IPS DF 6.9 (cell line): ENCODE measurements around the gene MPV17.
A peak's percentile ranks its signal among the peaks of the same experiment; 100 is the strongest.

Experiments used
- DNase-seq: peaks from one replicate; pipeline ENCODE4 v3.0.0-alpha.2; 2013; ENCODE audit warnings: low read depth, low spot score
- H3K27ac ChIP-seq: one replicate; pipeline ENCODE4 v1.5.1; 2013; ENCODE audit warnings: low read length, control low read depth
- H3K27me3 ChIP-seq: 2 replicates; pipeline ENCODE4 v1.6.1; 2013; ENCODE audit warnings: mild to moderate bottlenecking, low read length; ENCODE audit not compliant: control insufficient read depth, insufficient read depth
- H3K36me3 ChIP-seq: 2 replicates; pipeline ENCODE4 v1.6.1; 2013; ENCODE audit warnings: low read length; ENCODE audit not compliant: control insufficient read depth, insufficient read depth
- H3K4me1 ChIP-seq: 2 replicates; pipeline ENCODE4 v1.6.1; 2013; ENCODE audit warnings: low read length; ENCODE audit not compliant: control insufficient read depth, insufficient read depth
- H3K4me3 ChIP-seq: 2 replicates; pipeline ENCODE4 v1.5.1; 2013; ENCODE audit warnings: mild to moderate bottlenecking, low read length
- H3K9me3 ChIP-seq: 2 replicates; pipeline ENCODE4 v1.6.1; 2013; ENCODE audit warnings: low read length, inconsistent platforms; ENCODE audit not compliant: control insufficient read depth, insufficient read depth
- WGBS: extraction: QIAGEN DNeasy Blood & Tissue Kit; methylation state at CpG from one replicate; pipeline ENCODE4 v1.1.7; 2013; ENCODE audit warnings: mixed read lengths, missing lambda C conversion rate; ENCODE audit not compliant: insufficient read length, insufficient coverage; 5-methylcytosine and 5-hydroxymethylcytosine counted together

MPV17 gene, protein sequence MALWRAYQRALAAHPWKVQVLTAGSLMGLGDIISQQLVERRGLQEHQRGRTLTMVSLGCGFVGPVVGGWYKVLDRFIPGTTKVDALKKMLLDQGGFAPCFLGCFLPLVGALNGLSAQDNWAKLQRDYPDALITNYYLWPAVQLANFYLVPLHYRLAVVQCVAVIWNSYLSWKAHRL

DNA sequence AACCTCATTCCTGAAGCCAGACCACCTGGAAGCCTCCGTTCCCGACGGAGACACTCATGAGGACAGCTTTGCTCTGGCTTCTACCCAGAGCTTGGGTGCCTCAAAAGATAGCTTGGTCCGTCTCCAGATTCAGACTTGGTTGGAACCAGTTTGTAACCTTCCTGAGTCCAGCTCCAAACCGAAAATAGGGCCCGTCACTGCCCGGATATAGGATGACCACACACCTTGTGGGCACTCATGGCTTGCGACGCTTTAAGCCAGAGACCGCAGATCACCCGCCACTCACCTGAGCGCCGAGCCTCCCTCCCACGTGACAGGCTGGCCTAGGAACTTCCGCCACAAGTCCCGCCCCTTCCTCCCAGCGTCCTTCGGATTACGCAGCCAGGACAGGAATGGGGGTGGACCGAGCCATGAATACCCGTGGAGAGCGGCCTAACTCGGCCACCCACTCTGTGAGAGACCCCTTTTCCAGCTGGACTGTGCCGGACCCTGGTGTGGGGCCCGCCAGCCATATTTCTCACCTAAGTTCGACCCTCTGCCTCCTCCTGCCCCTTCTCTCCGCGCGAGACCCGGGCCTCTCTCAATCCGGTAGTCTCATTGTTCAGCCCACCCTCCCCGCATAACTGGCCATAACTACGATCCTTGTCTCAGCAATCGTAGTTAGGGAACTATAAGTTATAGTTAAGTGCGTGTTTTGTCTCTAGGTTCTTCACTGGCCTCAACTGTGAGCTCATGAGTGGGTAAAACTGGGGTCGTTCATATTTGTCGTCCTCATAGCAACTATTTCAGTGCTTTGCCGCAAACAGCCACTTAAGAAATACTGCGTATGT is at the start of gene MPV17:
TSS of gene MPV17 (minus strand) at position 332 of the 830 bp plus-strand sequence. CDS start 580 bp downstream, outside the sequence.
- Histone ChIP-seq H3K27me3 (no peaks in the 10 kb centered on the region), H3K9me3 (no peaks in the 10 kb centered on the region), H3K4me3 (peak within 1 kb of the TSS; percentile 55), H3K4me1 (peaks cover 4% of the 10 kb centered on the region; the same call in 1 of the 2 replicates), H3K36me3 (peaks cover 7% of the 10 kb centered on the region; the same call in 1 of the 2 replicates), H3K27ac (no peak within 1 kb of the TSS)
- DNase-seq = peak; percentile 84
- no CpG with 5 or more reads among the region's 39 CpGs for WGBS

DNA sequence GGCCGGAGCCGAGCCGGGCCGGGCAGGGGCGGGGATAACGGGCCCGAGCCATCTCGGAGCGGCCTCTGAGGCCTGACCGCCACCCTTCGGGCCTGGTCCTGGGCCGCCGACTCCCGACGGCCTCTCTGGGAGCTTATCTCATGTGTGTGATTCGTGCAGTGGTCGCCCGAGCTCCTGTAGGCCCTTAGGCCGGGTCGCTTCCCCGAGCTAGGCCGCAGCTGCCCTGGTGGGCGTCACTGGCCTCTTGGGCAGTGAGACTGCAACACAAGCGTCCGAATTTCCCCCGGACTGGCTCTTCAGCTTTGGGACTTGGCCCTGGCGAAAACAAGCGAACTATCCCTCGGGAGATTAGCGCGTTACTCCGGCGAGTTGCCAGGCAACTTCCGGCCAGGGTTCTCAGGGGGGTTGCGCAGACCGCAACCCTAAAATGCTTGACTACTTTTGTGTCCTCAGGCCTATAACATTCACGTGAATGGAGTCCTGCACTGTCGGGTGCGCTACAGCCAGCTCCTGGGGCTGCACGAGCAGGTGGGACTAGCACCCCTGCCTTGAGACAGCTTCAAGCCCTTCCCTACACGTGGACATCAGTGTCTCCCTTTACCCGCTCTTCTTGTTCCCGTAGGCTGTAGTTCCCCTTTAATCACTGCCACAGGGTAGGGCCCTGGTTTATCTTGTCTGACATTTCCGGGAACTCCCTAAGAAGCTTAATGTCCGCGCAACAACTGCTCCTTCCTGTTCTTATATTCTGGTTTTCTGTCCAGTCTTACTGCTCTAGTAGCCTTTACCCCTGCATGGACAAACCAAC is 48.1 kb upstream of the MPV17 start:
- WGBS = no CpG with 5 or more reads among the region's 46 CpGs
- H3K27me3 ChIP-seq = no peaks in the 10 kb centered on the region
- H3K9me3 ChIP-seq = no peaks in the 10 kb centered on the region
- no peak for DNase-seq
- no peak overlapping the region for H3K27ac ChIP-seq
- H3K4me3 ChIP-seq = peak overlapping the region; percentile 95
- peaks cover 3% of the 10 kb centered on the region for H3K4me1 ChIP-seq
- peaks cover 32% of the 10 kb centered on the region for H3K36me3 ChIP-seq

DNA sequence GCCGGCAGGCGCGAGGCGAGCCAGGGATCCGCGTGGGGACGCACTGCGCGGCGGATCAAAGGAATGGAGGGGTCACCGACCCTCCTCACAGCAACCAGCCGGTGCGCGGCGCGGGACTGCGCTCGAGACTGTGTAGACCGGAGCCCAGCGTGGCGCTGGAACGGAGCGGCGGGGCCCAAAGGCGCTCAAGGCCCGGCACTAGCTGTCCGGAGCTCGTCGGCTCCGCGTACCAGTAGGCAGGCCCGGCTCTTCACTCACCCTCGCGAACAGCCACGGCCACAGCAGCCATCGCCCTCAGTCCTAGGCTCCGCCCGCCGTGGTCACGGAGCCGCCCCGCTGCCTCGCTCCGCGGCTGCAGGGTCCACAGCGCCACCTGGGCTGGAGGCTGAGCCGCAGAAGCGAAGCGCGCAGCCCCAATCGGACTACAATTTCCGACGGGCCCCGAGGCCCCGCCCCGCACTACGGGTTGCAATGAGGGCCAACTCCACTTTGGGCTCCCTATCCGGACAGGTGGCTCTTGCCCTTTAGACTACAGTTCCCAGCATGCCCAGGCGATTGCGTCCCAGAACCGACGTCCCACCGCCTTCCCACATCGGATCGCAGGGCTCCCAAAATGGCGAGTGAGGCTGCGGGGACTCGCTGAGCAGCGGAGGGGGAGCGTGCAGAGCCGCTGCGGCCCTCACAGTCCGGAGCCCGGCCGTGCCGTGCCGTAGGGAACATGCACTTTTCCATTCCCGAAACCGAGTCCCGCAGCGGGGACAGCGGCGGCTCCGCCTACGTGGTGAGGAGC is 47.3 kb upstream of the MPV17 start, which contains the start of the genes EIF2B4 and SNX17:
TSS of gene EIF2B4 (minus strand) at position 313 of the 790 bp plus-strand sequence. CDS start at position 289, 24 bp downstream.
TSS of gene SNX17 (plus strand) at position 591 of the 790 bp plus-strand sequence. CDS start at position 719, 128 bp downstream.
- no peak within 1 kb of the TSS for H3K27ac ChIP-seq
- H3K4me3 ChIP-seq = peak within 1 kb of the TSS; percentile 95
- H3K9me3 ChIP-seq = no peaks in the 10 kb centered on the region
- WGBS = no CpG with 5 or more reads among the region's 85 CpGs
- H3K27me3 ChIP-seq = no peaks in the 10 kb centered on the region
- H3K4me1 ChIP-seq = peaks cover 3% of the 10 kb centered on the region
- peaks cover 27% of the 10 kb centered on the region for H3K36me3 ChIP-seq
- peak; percentile 95 for DNase-seq

DNA sequence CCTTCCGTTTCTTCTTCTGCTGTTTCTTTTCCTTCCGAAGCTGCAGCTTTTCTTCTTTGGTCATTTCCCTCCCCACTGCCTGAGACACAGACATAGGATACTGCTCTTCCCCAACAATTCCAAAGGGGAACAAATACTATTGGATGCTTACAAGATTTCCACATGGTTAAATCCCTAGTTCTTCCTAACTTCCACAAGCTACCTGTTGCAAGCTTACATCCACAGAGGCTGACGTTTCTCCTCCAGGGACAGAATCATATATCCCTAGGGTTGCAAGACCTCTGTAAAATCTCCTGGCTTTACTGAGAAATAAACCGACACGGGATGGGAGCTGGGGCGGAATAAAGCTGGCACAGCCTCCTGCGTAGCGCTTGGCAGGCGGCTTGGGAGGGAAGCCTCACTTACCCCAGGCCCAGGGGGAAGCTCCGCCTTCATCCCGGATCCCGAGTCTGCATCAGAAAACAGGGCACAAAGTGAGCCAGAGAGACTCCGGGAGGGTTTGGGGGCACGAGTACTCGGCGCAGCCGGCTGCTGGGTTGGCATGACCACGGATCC is 46.7 kb upstream of the MPV17 start:
- DNase-seq = no peak
- Histone ChIP-seq H3K9me3 (no peaks in the 10 kb centered on the region), H3K36me3 (peaks cover 26% of the 10 kb centered on the region), H3K27me3 (no peaks in the 10 kb centered on the region), H3K4me3 (peak overlapping the region; percentile 95), H3K4me1 (peaks cover 3% of the 10 kb centered on the region), H3K27ac (no peak overlapping the region)
- WGBS = no CpG with 5 or more reads among the region's 18 CpGs

DNA sequence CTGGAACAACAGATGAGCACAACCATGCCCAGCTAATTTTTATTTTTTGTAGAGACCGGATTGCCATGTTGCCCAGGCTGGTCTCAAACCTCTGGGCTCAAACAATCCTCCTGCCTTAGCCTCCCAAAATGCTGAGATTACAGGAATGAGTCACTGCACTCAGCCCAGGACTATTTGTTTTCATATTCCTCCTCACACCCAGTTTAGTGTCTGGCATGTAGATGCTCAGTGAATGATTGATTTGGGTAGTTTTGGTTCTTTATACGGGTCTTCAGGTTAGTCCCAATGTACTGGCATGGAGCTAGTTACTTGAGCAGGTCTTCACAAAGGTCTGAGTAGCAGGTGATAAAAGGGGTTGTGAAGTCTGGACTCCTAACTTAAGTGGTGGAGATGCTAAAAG is 41.0 kb upstream of the MPV17 start:
- no CpG with 5 or more reads among the region's 2 CpGs for WGBS
- Histone ChIP-seq H3K36me3 (peaks cover 29% of the 10 kb centered on the region), H3K27ac (no peak overlapping the region), H3K27me3 (no peaks in the 10 kb centered on the region), H3K4me3 (no peak overlapping the region), H3K9me3 (no peaks in the 10 kb centered on the region), H3K4me1 (no peaks in the 10 kb centered on the region)
- DNase-seq = no peak

DNA sequence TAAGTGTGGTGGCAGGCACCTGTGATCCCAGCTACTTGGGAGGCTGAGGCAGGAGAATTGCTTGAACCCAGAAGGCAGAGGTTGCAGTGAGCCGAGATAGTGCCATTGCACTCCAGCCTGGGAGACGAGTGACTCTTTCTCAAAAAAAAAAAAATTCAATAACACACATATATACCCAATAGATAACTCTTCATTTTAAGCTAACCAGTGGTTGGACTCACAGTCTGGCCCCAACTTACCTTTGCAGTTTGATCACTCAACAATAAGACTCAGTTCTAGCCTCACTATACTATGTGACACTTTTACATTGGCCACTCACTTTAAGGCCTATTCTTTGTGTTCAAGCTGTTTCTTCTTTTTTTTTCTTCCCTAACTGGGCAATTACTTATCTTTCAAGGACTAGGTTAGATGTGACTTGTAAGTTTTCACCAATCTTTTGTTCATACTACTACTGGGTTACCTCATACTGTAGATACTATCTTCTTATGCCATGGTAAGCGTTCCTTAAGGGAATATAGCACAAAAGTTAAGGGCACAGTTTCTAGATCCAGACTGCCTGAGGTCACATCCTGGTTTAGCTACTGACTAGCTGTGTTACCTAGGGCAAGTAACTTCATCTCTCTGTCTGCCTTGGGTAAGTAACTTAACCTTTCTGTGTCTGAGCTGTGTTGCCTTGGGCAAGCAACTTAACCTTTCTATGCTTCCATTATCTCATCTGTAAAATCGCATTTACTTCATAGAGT is 40.0 kb upstream of the MPV17 start:
- Histone ChIP-seq H3K9me3 (no peaks in the 10 kb centered on the region), H3K27me3 (no peaks in the 10 kb centered on the region), H3K4me1 (no peaks in the 10 kb centered on the region), H3K27ac (no peak overlapping the region), H3K36me3 (peaks cover 26% of the 10 kb centered on the region), H3K4me3 (no peak overlapping the region)
- WGBS = no CpG with 5 or more reads among the region's 4 CpGs
- DNase-seq = no peak

DNA sequence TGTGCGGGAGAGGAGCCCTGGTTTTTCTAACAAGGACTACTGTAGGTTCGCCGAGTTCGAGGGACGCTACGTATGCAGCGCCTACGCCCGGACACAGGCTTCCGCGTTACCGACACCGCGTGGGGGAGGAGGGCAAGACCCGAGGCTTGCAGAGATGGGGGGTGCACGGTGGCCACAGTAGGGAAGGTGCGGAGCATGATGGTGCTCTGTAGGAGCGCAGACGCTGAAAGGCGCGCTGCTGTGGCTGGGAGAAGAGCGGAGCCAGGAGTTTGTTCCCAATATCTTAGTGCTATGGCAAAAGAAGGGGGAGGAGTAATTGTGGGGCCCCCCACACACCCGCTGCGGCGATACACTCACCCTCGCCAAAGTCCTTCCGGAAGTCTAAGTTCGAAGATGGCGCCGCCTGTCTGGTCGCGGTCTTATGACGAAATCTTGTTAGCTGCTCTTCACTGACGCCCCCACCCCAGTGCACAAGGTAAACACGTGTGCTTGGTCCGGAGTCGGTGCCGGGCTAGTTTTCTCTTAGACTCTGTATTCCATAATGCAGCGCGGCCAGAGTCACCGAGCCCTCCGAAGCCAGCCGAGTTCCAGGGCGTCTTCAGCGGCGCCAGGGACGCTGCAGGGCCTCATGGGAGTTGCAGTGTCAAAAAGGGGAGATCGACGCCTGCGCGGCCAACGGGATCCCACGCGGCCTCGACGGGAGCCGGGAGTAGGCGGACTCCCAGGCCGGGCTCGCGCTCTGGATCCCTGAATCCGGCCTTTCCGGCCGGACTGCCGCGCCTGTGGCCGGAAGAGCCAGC is 33.7 kb upstream of the MPV17 start, which contains the start of gene GTF3C2:
TSS of gene GTF3C2 (minus strand) at position 383 of the 800 bp plus-strand sequence. CDS start 13,210 bp downstream, outside the sequence.
- Histone ChIP-seq H3K27ac (no peak within 1 kb of the TSS), H3K36me3 (no peaks in the 10 kb centered on the region), H3K9me3 (no peaks in the 10 kb centered on the region), H3K4me1 (no peaks in the 10 kb centered on the region), H3K4me3 (peak within 1 kb of the TSS; percentile 63), H3K27me3 (no peaks in the 10 kb centered on the region)
- DNase-seq = peak; percentile 96
- no CpG with 5 or more reads among the region's 67 CpGs for WGBS

DNA sequence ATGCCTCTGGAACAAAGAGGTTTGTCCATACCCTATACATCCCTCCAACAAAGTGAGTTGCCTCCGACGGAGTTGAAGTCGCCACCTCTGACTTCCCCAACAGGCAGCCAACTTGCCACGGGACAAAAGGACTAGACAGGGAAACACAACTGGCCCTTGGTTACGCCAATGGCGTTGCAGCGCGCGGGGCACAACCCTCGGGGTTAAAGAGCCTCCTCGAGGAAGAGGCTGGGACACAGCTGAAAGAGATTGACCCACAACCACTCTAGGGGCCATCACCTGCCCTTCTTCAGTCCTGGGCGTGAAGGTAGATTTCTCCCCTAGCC is 33.1 kb upstream of the MPV17 start:
- no CpG with 5 or more reads among the region's 12 CpGs for WGBS
- no peaks in the 10 kb centered on the region for H3K27me3 ChIP-seq
- no peaks in the 10 kb centered on the region for H3K4me1 ChIP-seq
- no peaks in the 10 kb centered on the region for H3K36me3 ChIP-seq
- H3K9me3 ChIP-seq = no peaks in the 10 kb centered on the region
- no peak for DNase-seq
- peak overlapping the region; percentile 63 for H3K4me3 ChIP-seq
- no peak overlapping the region for H3K27ac ChIP-seq

DNA sequence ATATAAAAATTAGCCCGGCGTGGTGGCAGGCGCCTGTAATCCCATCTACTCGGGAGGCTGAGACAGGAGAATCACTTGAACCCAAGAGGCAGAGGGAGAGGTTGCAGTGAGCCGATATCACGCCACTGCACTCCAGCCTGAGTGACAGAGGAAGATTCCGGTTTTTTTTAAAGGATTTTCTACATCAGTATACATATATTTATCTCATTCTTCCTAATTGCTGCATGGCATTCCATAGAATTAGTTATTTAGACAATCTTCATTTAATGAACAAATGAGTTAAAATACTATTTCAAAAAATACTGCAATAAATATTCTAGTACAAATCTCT is 31.7 kb upstream of the MPV17 start:
- H3K4me1 ChIP-seq = no peaks in the 10 kb centered on the region
- H3K27me3 ChIP-seq = no peaks in the 10 kb centered on the region
- no peak for DNase-seq
- H3K36me3 ChIP-seq = no peaks in the 10 kb centered on the region
- H3K27ac ChIP-seq = no peak overlapping the region
- WGBS = no CpG with 5 or more reads among the region's 7 CpGs
- no peak overlapping the region for H3K4me3 ChIP-seq
- no peaks in the 10 kb centered on the region for H3K9me3 ChIP-seq
